GM12864 (cell line): ENCODE results near the gene MAP6.

ENCODE experiments used
- DNase-seq: peaks from one replicate; pipeline ENCODE4 v3.0.0-alpha.2; 2011; ENCODE audit warnings: low read depth
- H3K4me3 ChIP-seq: 2 replicates; pipeline ENCODE4 v1.5.1; 2011; ENCODE audit warnings: mild to moderate bottlenecking, low read depth, low read length, control low read depth
- CTCF ChIP-seq: IDR thresholded peaks from 2 replicates; pipeline ENCODE4 v1.5.1; 2011; ENCODE audit warnings: low read depth, mild to moderate bottlenecking, moderate library complexity, low read length, control low read depth, inconsistent platforms; ENCODE audit errors: missing control alignments

MAP6 gene

GRCh38 chr11:75542088-75542438 is 126.8 kb downstream of the MAP6 start:
- TF ChIP-seq CTCF = no peak
- DNase-seq = no peak
- H3K4me3 ChIP-seq = no peak overlapping the region

GRCh38 chr11:75541193-75542087 is 127.4 kb downstream of the MAP6 start:
- DNase-seq = no peak
- H3K4me3 ChIP-seq = no peak overlapping the region
- no peak for TF ChIP-seq CTCF

DNA sequence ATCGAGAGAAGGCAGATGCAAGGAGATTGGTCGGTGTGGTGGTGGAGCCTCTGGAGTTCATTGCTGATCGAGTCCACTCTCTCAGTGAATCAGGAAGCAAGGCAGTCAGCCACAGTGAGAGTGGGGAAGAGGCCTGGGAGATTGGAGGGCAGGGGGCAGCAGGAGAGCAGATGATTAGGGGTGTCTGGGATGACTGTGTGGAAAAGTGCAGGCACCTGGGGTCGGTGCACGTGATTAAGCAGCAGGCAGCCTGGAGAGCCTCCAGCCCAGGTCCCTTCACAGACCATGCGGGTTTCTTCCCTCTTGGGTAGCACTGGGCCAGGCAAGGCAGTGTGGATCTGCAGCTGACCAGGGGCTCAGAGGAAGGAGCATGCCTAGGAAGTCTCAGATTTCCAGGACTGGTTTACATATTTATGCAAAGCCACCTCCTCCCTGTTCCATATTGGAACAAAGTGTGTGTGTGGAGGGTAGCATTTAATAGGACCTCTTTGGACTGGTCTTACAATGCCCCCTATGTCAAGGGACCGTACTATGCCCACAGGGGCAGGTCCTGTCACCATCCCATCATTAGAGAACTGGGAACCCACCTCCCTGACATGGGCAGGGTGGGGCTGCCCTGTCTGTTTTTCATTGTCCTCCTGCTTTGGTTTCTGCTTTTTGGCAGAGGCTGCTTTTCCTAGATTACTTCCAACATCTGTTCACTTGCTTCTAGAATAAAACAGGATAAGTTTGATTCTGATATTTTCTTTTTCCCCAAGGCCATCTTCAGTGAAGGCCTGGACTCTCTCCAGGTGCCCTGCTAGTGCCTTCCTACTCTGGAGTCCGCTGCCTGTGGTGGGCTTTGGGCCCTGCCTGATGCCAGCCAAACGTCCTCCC is 129.1 kb downstream of the MAP6 start:
- DNase-seq = no peak
- TF ChIP-seq CTCF = no peak
- no peak overlapping the region for H3K4me3 ChIP-seq

- no peak for DNase-seq
- no peak for TF ChIP-seq CTCF
- no peak overlapping the region for H3K4me3 ChIP-seq
Observed at GRCh38 chr11:75538150-75538942, 130.5 kb downstream of the MAP6 start.

GRCh38 chr11:75537740-75538139 is 131.1 kb downstream of the MAP6 start:
- no peak for TF ChIP-seq CTCF
- DNase-seq = no peak
- peak overlapping the region; percentile 35; the same call in 1 of the 2 replicates for H3K4me3 ChIP-seq
